Adipocyte (in vitro differentiated cells): ENCODE results near the gene SIPA1L3.

ENCODE experiments used
- DNase-seq: peaks from one replicate; pipeline ENCODE4 v3.0.0-alpha.2; 2015; ENCODE audit warnings: low read depth
- H3K27me3 ChIP-seq: replicated peaks from 2 replicates; pipeline ENCODE4 v1.7.0; 2013; ENCODE audit warnings: mild to moderate bottlenecking, low read length, moderate library complexity; ENCODE audit not compliant: control insufficient read depth, insufficient read depth
- H3K36me3 ChIP-seq: 2 replicates; pipeline ENCODE4 v1.7.0; 2013; ENCODE audit warnings: low read length, mild to moderate bottlenecking, moderate library complexity; ENCODE audit not compliant: control insufficient read depth, insufficient read depth, severe bottlenecking
- H3K4me1 ChIP-seq: 2 replicates; pipeline ENCODE4 v1.7.0; 2013; ENCODE audit warnings: mild to moderate bottlenecking, low read length, moderate library complexity; ENCODE audit not compliant: control insufficient read depth, insufficient read depth
- H3K4me3 ChIP-seq: 2 replicates; pipeline ENCODE4 v1.7.0; 2013; ENCODE audit warnings: mild to moderate bottlenecking, low read length, moderate library complexity
- H3K9ac ChIP-seq: 2 replicates; pipeline ENCODE4 v1.7.0; 2013; ENCODE audit warnings: mild to moderate bottlenecking, low read length, moderate library complexity
- H3K9me3 ChIP-seq: 2 replicates; pipeline ENCODE4 v1.7.0; 2013; ENCODE audit warnings: mild to moderate bottlenecking, low read length, moderate library complexity; ENCODE audit not compliant: control insufficient read depth

SIPA1L3 gene

GRCh38 chr19:38196948-38197656 lies 290.1 kb downstream of the SIPA1L3 start:
- Histone ChIP-seq H3K9me3 (no peaks in the 10 kb centered on the region), H3K4me3 (no peak overlapping the region), H3K9ac (no peak overlapping the region), H3K36me3 (no peaks in the 10 kb centered on the region), H3K4me1 (no peaks in the 10 kb centered on the region), H3K27me3 (no peaks in the 10 kb centered on the region)
- no peak for DNase-seq

- H3K4me3 ChIP-seq: no peak overlapping the region
Observed at GRCh38 chr19:38197937-38198704, 291.1 kb downstream of the SIPA1L3 start.

GRCh38 chr19:38199340-38199739 lies 292.3 kb downstream of the SIPA1L3 start:
- no peak overlapping the region for H3K9ac ChIP-seq
- DNase-seq: no peak
- no peak overlapping the region for H3K4me3 ChIP-seq
- H3K27me3 ChIP-seq: no peaks in the 10 kb centered on the region
- no peaks in the 10 kb centered on the region for H3K4me1 ChIP-seq
- no peaks in the 10 kb centered on the region for H3K36me3 ChIP-seq
- H3K9me3 ChIP-seq: no peaks in the 10 kb centered on the region

More at GRCh38 chr19:38197937-38198704, 291.1 kb downstream of the SIPA1L3 start:
- Histone ChIP-seq H3K27me3 (no peaks in the 10 kb centered on the region), H3K36me3 (no peaks in the 10 kb centered on the region), H3K9me3 (no peaks in the 10 kb centered on the region), H3K9ac (no peak overlapping the region), H3K4me1 (no peaks in the 10 kb centered on the region)
- DNase-seq: no peak

DNA sequence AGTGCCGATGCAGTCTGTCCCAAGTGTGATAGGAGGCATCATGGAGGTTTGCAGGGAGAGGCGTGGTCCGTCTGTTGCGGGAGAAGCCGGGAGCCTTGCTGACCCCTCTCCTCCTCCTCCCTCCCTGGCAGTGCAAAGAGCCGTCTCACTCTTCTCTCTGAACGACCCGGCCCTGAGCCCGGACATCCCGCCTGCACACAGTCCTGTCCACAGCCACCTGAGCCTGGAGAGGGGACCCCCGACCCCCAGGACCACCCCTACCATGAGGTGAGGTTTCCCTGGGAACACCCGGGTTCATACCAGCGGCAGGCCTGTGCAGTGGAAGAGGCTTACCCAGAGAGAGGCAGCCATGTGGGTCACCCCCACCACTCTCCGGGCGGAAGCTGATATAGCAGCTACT lies 294.7 kb downstream of the SIPA1L3 start:
- DNase-seq: no peak
- no peaks in the 10 kb centered on the region for H3K36me3 ChIP-seq
- no peaks in the 10 kb centered on the region for H3K27me3 ChIP-seq
- H3K4me3 ChIP-seq: no peak overlapping the region
- H3K9ac ChIP-seq: no peak overlapping the region
- H3K9me3 ChIP-seq: no peaks in the 10 kb centered on the region
- H3K4me1 ChIP-seq: no peaks in the 10 kb centered on the region

DNA sequence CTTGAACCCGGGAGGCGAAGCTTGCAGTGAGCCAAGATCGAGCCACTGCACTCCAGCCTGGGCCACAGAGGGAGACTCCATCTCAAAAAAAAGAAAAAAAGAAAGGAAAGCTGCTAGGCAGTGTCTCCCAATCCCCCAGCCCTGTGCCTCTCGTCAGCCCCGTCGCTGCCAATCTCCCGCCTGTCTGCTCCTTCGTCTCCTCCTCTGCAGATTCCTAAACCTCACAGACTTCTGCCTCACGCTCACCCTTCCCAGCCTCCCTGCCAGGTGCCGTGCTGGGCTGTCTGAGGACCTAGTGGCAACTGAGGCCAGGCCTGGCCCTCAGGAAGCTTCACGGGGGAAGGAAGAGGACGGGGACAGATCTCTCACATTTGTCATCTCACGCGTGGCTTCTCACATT lies 295.5 kb downstream of the SIPA1L3 start:
- DNase-seq: no peak
- Histone ChIP-seq H3K27me3 (no peaks in the 10 kb centered on the region), H3K9ac (no peak overlapping the region), H3K36me3 (no peaks in the 10 kb centered on the region), H3K9me3 (no peaks in the 10 kb centered on the region), H3K4me1 (no peaks in the 10 kb centered on the region), H3K4me3 (no peak overlapping the region)

DNA sequence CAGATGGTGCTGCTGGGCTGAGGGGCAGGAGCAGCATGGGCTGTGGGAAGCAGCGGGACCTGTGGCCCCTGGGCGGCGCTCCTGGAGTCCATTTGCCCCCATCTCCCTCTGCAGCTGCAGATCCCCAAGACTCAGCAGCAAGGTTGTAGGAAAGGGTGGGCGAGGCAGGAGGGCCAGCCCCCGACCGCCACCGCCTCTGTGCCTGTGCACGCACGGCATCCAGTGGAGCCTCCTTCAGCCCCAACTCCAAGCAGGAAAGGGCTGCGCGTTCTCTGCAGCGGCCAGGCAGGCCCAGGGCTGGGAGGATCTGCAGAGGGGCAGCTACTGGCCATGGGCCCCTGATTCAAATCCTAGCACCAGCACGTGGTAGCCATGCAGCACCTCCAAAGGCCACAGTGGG lies 296.2 kb downstream of the SIPA1L3 start:
- H3K36me3 ChIP-seq: no peaks in the 10 kb centered on the region

DNA sequence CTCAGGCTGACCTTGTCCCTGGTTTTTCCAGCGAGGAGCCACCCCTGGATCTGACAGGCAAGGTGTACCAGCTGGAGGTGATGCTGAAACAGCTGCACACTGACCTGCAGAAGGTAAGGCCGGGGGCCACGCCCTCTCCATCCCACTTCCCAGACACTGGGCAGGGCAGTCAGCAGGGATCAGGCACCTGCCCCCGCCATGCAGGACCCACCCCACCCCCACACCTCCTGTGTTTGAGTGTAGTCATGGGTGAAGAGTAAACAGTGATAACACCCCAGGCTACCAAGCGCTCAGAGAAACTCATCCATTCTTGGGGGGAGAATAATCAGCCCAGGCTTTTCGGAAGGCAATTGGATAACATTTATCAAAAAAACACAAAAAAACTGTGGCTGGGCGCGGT lies 297.1 kb downstream of the SIPA1L3 start:
- Histone ChIP-seq H3K9ac (no peak overlapping the region), H3K36me3 (no peaks in the 10 kb centered on the region), H3K4me1 (no peaks in the 10 kb centered on the region), H3K27me3 (no peaks in the 10 kb centered on the region), H3K4me3 (no peak overlapping the region), H3K9me3 (no peaks in the 10 kb centered on the region)
- DNase-seq: no peak

More for the DNA sequence above, 296.2 kb downstream of the SIPA1L3 start:
- Histone ChIP-seq H3K27me3 (no peaks in the 10 kb centered on the region), H3K4me3 (no peak overlapping the region), H3K9ac (no peak overlapping the region), H3K4me1 (no peaks in the 10 kb centered on the region), H3K9me3 (no peaks in the 10 kb centered on the region)
- no peak for DNase-seq

DNA sequence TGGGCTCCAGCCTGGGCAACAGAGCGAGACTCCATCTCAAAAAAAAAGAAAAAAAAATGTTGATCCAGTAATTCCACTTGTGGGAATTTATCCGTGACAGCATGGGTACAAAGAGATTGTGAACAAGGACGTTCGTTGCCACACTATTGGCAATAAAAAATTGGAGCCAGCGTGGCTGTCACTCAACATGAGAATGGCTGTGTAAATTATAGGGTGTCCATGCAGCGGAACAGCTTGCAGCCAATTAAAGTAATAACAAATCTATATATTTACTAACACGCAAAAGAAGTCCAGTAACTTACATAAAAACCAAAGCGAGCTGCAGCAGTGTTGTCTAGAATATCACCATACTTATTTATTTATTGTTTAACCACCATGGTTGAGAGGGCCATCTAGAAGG lies 297.7 kb downstream of the SIPA1L3 start:
- peaks cover 5% of the 10 kb centered on the region for H3K4me1 ChIP-seq
- H3K9me3 ChIP-seq: no peaks in the 10 kb centered on the region
- no peaks in the 10 kb centered on the region for H3K36me3 ChIP-seq
- no peak overlapping the region for H3K4me3 ChIP-seq
- no peaks in the 10 kb centered on the region for H3K27me3 ChIP-seq
- DNase-seq: no peak
- H3K9ac ChIP-seq: no peak overlapping the region

DNA sequence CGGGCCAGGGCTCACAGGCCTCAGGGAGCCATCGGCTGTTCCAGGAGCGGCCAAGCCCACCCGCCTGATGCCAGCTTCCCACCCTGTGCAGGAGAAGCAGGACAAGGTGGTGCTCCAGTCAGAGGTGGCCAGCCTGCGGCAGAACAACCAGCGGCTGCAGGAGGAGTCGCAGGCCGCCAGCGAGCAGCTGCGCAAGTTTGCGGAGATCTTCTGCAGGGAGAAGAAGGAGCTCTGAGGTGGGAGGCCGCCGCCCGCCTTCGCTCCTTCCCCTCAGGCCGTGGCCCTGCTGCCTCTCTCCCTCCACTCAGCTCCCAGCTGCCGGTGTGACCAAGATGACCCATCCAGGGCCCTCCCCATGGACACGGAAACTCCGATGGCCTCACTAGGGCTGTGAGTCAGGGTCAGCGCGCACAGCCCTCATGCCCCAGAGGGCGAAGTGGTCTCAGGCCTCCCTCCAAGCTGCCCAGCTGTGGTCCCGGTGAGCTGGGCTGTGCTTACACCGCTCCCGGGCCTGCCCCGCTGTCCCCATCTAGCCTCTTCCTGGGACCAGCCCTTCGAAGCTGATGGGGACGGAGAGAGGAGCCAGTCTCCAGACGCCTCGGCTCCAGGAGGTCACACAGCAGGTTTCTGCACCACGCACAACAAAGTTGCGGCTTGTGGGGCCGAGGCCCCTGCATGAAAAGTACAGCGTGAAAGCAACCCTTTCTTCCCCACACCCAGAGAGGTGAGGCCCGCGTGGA lies 299.2 kb downstream of the SIPA1L3 start:
- Histone ChIP-seq H3K36me3 (no peaks in the 10 kb centered on the region), H3K4me3 (no peak overlapping the region), H3K9ac (no peak overlapping the region), H3K27me3 (peaks cover 4% of the 10 kb centered on the region), H3K4me1 (peaks cover 8% of the 10 kb centered on the region), H3K9me3 (no peaks in the 10 kb centered on the region)
- no peak for DNase-seq

GRCh38 chr19:38206928-38207327 lies 299.9 kb downstream of the SIPA1L3 start:
- H3K4me3 ChIP-seq: no peak overlapping the region
- peaks cover 4% of the 10 kb centered on the region for H3K27me3 ChIP-seq
- peaks cover 8% of the 10 kb centered on the region for H3K4me1 ChIP-seq
- no peaks in the 10 kb centered on the region for H3K9me3 ChIP-seq
- H3K9ac ChIP-seq: no peak overlapping the region
- H3K36me3 ChIP-seq: no peaks in the 10 kb centered on the region
- no peak for DNase-seq

DNA sequence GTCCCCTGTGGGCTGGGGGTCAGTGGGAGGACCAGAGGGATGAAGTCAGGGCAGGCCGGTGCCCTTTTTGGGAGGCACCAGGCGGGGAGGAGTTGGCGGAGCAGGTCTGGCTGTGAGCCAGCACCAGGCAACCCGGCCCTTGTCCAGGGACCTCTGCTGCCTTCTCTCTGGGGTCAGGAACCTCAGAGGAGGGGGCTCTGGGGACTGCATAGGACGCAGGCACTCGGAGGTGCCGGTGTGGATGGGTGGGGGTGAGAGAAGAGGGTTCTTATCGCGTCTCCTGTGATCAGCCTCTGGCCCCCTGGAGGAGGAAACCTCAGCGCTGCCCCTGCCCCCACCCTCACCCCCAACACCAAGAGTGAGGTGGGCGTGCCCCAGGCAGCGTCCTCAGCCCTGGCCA lies 300.5 kb downstream of the SIPA1L3 start:
- Histone ChIP-seq H3K27me3 (peaks cover 4% of the 10 kb centered on the region), H3K9ac (no peak overlapping the region), H3K4me1 (peaks cover 8% of the 10 kb centered on the region), H3K9me3 (no peaks in the 10 kb centered on the region), H3K36me3 (no peaks in the 10 kb centered on the region), H3K4me3 (no peak overlapping the region)
- no peak for DNase-seq
